K562 (cell line): Measurements from ENCODE around the gene SOX8.

Experiments used
- ATF3 ChIP-seq, 2 experiments: fragments of 450-650 bp in 1 of 2; sonication (generic) in 1 of 2; formaldehyde crosslinking in 1 of 2; IDR thresholded peaks in 1 of 2; conservative IDR thresholded peaks in 1 of 2; 2 replicates each; pipeline versions ENCODE4 v1.6.1 to v1.8.1; 2016 to 2023; ENCODE audit warnings: mild to moderate bottlenecking in 2 of 2, moderate library complexity in 2 of 2, inconsistent platforms in 1 of 2, missing genetic modification reagents in 1 of 2
- BRF1 ChIP-seq: IDR thresholded peaks from 3 replicates; pipeline ENCODE4 v1.6.1; 2011; ENCODE audit warnings: borderline replicate concordance, mild to moderate bottlenecking; ENCODE audit not compliant: insufficient read length; ENCODE audit errors: extremely low read depth
- CTCF ChIP-seq, 3 experiments: IDR thresholded peaks in 2 of 3; conservative IDR thresholded peaks in 1 of 3; 2 replicates each; pipeline ENCODE4 v1.5.1; 2011 to 2012; ENCODE audit warnings: low read length in 3 of 3, mild to moderate bottlenecking in 3 of 3, control low read depth in 2 of 3, improper control_type of control experiment in 1 of 3, inconsistent platforms in 1 of 3, low read depth in 1 of 3, mixed read lengths in 1 of 3, moderate library complexity in 1 of 3; ENCODE audit not compliant: insufficient read depth in 2 of 3
- ESRRA ChIP-seq: fragments of 450-650 bp; IDR thresholded peaks from 2 replicates; pipeline ENCODE4 v1.6.1; 2014; ENCODE audit warnings: low read depth, mild to moderate bottlenecking, moderate library complexity, borderline replicate concordance
- EZH2 ChIP-seq: IDR thresholded peaks from 2 replicates; pipeline ENCODE4 v1.6.1; 2012; ENCODE audit warnings: low read depth, mild to moderate bottlenecking, inconsistent platforms, low read length, borderline replicate concordance
- RNF219 ChIP-seq: fragments of 250-450 bp; sonication (Bioruptor Pico); IDR thresholded peaks from 2 replicates; pipeline ENCODE4 v1.5.0; 2022; ENCODE audit warnings: mild to moderate bottlenecking
- RUNX1 ChIP-seq: sonication (generic); IDR thresholded peaks from 2 replicates; pipeline ENCODE4 v1.6.1; 2016; ENCODE audit warnings: antibody characterized with exemption, low read depth
- USF2 ChIP-seq: sonication (generic); formaldehyde crosslinking; IDR thresholded peaks from 2 replicates; pipeline ENCODE4 v1.5.0; 2020; ENCODE audit warnings: missing genetic modification reagents
- ZHX1 ChIP-seq: fragments of 150-350 bp; conservative IDR thresholded peaks from 2 replicates; pipeline ENCODE4 v1.6.1; 2014; ENCODE audit warnings: low read length
- ZKSCAN8 ChIP-seq: fragments of 200-800 bp; sonication (Bioruptor generic); IDR thresholded peaks from 2 replicates; pipeline ENCODE4 v1.6.1; 2016; ENCODE audit warnings: missing genetic modification characterization, missing compliant biosample characterization

- no peak for TF ChIP-seq ZHX1
- no peak for TF ChIP-seq EZH2
- no peak for TF ChIP-seq RNF219
- no peak for TF ChIP-seq ZKSCAN8 (CRISPR knock-in tag)
- no peak for TF ChIP-seq CTCF (IDR thresholded peaks at IDR 0.05 in 2 of 3, conservative IDR thresholded peaks at IDR 0.05 in 1 of 3; ENCODE audit: insufficient read depth in 2 of 3, low read depth in 1 of 3, low read length in 3 of 3)
- no peak for TF ChIP-seq ESRRA
- no peak for TF ChIP-seq ATF3 (IDR thresholded peaks at IDR 0.05)
- TF ChIP-seq ATF3 (CRISPR knock-in tag; conservative IDR thresholded peaks at IDR 0.05): no peak
- no peak for TF ChIP-seq BRF1
- no peak for TF ChIP-seq USF2 (CRISPR knock-in tag)
- TF ChIP-seq RUNX1: no peak
Measured at GRCh38 chr16:945271-946047, 36.1 kb upstream of the SOX8 start.
